T-helper 2 cell treated with Interferon-gamma antibody and Interleukin-4, amounts not matched to agents 100 ng/mL and 5 ng/mL, for 36 hours (primary cell): ENCODE measurements around the gene CRB2. TPM values are rescaled to one million over a fixed set of nuclear protein-coding genes. Genes with fewer than 3 reads are reported as not detected.

ENCODE experiments used
- intact Hi-C: fragments of 100-400 bp; cut with micrococcal nuclease; formaldehyde crosslinking; loops from one replicate; pipeline ENCODE4 v1.15.1; 2023
- total RNA-seq: library from RNA; stranded (reverse); gene quantifications from 2 replicates; pipeline ENCODE4 v1.2.3, GENCODE V29; 2022

The CRB2 gene
- total RNA-seq, 1 donor from 2014 or later: not detected

DNA sequence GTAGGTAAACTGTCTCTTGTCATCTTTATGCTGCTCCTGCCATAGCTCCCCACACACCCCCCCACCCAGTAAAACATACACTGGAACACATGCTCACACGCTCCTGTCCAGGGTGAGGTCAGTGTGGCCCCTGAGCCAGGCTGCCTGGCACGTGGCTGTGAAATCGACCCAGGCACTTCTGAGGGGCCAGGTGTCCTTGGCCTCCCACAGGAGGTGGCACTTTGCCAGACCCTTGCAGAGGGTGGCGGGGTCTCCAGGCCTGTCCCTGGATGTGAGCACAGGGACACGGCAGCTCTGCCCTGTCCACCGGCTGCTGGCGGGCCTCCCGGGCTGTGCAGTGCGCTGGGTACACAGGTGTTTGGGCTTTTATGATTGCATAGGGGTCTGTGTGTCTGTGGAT lies 10.0 kb upstream of the CRB2 start:
- intact Hi-C loops: loop anchor here (10.0 kb wide), 1 partner anchor 521 kb away; the partner anchor contains the start of gene PDCL

- intact Hi-C loops: loop anchor here (10.0 kb wide), 1 partner anchor 522 kb away; the partner anchor contains the start of gene PDCL
These were observed 9.2 kb upstream of the CRB2 start for GRCh38 chr9:123346826-123347225.

DNA sequence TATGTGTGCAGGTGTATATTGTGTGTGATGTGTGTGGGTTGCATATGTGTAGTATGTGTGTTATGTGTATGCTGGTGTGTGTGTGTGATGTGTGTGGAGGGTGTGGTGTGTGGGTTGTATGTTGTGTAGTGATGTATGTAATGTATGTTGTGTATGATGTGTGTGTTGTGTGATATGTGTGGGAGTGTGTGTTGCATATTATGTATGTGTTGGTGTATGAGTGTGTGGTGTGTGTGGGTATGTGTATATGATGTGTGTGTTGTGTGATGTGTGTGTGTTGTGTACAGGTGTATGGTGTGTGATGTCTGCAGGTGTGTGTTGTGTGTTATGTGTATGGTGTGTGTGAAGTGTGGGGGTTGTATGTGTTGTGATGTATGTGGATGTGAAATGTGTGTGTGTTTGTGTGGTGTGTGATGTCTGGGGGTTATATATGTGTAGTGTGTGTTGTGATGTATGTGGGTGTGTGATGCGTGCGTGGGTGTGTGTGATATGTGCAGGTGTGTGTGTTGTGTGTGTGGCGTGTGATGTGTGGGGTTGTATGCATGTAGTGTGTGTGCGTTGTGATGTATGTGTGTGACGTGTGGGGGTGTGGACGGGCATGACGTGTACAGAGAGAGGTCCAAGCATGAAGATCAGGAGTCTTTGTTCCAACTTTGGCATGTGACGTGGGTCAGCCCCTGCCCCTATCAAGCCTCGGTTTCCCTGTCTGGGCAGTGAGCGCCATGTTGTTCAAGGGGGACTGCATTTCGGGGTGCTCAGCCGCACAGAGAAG lies 8.5 kb upstream of the CRB2 start:
- intact Hi-C loops: loop anchor here (10.0 kb wide), 1 partner anchor 523 kb away; the partner anchor contains the start of gene PDCL

- intact Hi-C loops: loop anchor here (10.0 kb wide), 1 partner anchor 524 kb away; the partner anchor contains the start of gene PDCL
These were observed 7.5 kb upstream of the CRB2 start for GRCh38 chr9:123348317-123348992.

DNA sequence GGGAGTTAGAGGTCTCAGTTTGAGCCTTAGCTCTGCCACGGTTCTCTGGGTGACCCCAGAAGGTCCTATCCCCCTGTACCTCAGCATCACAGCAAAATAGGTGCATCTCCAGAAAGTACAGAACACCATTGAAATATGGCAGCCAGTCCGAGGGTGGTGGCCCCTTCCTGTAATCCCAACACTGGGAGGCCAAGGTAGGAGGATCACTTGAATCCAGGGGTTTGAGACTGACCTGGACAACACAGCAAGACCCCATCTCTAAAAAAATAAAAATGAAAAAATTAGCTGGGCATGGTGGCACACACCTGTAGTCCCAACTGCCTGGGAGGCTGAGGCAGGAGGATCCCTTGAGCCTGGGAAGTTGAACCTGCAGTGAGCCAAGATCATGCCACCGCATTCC lies 7.0 kb upstream of the CRB2 start:
- intact Hi-C loops: loop anchor here (10.0 kb wide), 1 partner anchor 524 kb away; the partner anchor contains the start of gene PDCL

GRCh38 chr9:123349691-123350480 lies 6.1 kb upstream of the CRB2 start:
- intact Hi-C loops: loop anchor here (1.0 to 10.0 kb wide), 4 partner anchors 268 to 885 kb away; partner anchors contain the start of genes PDCL and RC3H2

GRCh38 chr9:123350590-123351310 lies 5.2 kb upstream of the CRB2 start:
- intact Hi-C loops: loop anchor here (1.0 to 10.0 kb wide), 3 partner anchors 268 to 885 kb away; partner anchors contain the start of gene RC3H2

- intact Hi-C loops: loop anchor here (10.0 kb wide), 1 partner anchor 448 kb away; the partner anchor contains the start of gene RC3H2
These were observed 3.0 kb upstream of the CRB2 start for GRCh38 chr9:123353041-123353440.

DNA sequence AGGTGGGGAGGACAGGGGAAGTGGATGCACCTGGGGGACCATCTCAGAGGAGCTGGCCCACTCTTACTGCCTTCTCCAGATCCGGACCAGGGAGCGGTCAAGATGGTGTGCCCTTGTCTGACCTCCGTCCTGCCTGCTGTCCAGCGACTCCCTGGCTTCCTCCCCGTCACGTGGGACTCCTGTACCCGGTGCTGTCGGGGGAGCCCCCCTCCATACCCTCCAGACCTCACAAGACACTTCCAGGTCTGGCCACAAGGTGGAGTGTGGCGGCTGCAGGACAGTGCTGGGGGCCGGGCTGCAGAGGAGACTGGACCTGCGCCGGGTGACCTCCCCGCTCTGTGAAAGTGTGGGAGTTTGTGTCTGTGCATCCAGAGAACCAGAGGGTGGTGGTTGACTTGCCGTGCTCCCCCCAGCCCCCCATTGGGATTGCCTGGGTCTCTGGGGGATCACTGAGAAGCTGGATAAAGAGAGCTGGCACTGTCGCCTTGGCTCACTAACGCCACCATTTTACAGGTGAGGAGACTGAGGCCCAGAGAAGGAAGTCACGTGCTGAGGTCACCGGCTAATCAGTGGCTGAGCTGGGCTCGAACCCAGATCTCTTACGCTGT lies 1.9 kb upstream of the CRB2 start:
- intact Hi-C loops: loop anchor here (1.0 to 10.0 kb wide), 2 partner anchors 31 to 449 kb away; partner anchors contain the start of gene RC3H2

DNA sequence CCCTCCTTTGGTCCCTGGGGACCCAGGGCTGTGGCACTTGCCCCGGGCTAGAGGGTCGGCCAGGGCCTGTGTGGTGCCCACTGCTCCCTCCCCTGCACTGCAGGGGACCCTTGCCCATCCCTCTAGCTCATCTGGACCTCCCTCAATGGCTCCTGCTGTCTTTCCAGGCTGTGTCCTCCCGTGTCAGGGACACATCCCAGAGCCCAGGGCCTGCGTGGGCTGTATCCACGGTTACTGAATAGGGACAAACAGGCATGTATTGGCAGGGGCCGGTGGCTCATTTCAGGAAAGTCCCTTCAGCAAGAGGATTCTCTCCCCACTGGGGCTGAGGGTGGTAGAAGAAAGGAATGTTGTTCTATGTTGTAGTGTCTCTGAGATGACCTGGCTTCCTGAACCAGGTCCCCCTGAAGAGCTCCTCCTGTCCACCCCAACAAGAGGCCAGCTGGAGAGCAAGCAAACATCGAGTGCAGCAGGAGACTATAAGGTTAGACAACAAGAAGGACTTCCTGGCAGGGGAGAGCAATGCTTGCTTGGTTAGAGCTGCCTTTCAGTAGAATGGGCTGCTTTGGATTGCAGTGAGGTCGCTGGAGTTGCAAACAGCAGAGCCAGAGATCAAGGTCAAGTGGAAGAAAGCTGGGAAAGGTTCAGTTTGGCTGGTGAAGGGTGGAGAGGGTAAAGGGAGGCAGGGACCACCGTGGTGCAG lies 1.0 kb upstream of the CRB2 start:
- intact Hi-C loops: loop anchor here (1.0 to 10.0 kb wide), 2 partner anchors 30 to 450 kb away; partner anchors contain the start of gene RC3H2

DNA sequence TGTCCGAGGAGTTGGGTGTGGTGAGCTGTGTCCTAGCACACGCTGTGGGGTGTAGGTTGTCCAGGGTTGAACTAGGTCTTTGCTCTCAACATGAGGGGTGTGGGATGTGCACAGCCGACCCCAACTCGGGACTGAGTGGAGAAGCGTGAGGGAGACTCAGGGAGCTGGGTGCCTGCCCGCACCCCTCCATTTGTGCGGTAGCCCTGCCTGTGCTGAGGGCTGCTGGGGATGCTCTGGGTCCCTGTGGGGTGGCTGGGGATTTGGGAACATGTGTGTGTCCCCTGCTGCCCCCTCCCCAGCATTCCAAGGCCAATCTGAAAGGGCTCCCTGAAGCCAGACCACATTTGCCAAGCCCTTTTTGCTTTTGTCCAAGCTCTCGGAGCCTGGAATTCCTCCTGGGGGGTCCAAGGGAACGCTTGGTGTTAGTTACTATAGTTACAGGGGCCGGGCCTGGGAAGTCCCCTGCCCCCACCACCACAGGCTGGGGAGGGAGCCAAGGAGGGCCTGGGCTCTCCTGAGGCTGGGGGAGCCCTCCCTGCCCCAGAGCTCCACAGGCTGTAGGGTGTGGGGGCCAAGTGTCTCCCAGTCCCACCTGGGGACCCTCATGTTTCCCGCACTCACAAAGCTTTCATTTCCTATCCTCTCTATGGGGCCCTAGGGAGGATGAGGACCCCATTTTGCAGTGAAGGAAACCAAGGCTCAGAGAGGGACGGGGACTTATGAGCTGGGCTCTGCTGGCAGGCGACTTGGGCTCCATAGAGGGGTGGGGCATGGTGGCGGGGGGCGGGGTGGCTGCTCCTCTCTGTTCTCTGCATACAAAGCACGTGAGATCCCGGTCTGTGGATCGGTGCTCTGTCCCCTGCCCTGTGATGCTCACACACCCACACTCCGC lies 1.1 kb downstream of the CRB2 start:
- intact Hi-C loops: loop anchor here (10.0 kb wide), 1 partner anchor 452 kb away; the partner anchor contains the start of gene RC3H2

GRCh38 chr9:123357743-123358059 lies 1.7 kb downstream of the CRB2 start:
- intact Hi-C loops: loop anchor here (10.0 kb wide), 1 partner anchor 453 kb away; the partner anchor contains the start of gene RC3H2

GRCh38 chr9:123358181-123358905 lies 2.3 kb downstream of the CRB2 start:
- intact Hi-C loops: loop anchor here (10.0 kb wide), 1 partner anchor 454 kb away; the partner anchor contains the start of gene RC3H2

DNA sequence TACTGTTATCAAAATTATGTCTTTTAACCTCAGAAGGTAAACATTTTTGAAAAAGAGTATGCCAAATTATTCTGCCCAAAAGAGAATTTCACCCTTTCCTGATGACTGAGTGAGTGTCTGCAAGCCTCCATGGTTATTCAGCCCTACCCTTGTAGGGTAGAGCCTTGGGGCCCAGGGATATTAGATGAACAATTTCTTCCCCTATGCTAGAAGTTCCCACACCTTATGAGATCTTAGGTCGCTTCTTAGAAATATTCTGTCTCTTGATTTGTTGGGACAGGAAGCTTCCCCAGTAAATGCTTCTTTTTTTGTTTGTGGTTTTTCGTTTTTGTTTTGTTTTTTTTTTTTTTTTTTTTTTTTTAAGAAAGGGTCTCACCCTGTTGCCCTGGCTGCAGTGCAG lies 3.1 kb downstream of the CRB2 start:
- intact Hi-C loops: loop anchor here (10.0 kb wide), 1 partner anchor 454 kb away; the partner anchor contains the start of gene RC3H2

GRCh38 chr9:123359546-123359945 lies 3.5 kb downstream of the CRB2 start:
- intact Hi-C loops: loop anchor here (10.0 kb wide), 1 partner anchor 455 kb away; the partner anchor contains the start of gene RC3H2

- intact Hi-C loops: no loop called here
These were observed 4.4 kb downstream of the CRB2 start for GRCh38 chr9:123360161-123361085.
